Stimulated activated CD8-positive, alpha-beta memory T cell treated with anti-CD3 and anti-CD28 coated beads, Interleukin-2, amount 100 ng/mL, for 1 hour (primary cell): Measurements from ENCODE around the gene CASKIN2.
"Not testable (repeated sequence)": the region's sequence is repeated elsewhere in the genome, so short reads cannot be mapped to it uniquely, and the experiment has no call there.

ENCODE experiments used
- DNase-seq, 2 donors: peaks; one replicate each; pipeline ENCODE4 v3.0.0-alpha.2; 2020; ENCODE audit warnings: low read depth in 2 of 2

CASKIN2 gene

DNA sequence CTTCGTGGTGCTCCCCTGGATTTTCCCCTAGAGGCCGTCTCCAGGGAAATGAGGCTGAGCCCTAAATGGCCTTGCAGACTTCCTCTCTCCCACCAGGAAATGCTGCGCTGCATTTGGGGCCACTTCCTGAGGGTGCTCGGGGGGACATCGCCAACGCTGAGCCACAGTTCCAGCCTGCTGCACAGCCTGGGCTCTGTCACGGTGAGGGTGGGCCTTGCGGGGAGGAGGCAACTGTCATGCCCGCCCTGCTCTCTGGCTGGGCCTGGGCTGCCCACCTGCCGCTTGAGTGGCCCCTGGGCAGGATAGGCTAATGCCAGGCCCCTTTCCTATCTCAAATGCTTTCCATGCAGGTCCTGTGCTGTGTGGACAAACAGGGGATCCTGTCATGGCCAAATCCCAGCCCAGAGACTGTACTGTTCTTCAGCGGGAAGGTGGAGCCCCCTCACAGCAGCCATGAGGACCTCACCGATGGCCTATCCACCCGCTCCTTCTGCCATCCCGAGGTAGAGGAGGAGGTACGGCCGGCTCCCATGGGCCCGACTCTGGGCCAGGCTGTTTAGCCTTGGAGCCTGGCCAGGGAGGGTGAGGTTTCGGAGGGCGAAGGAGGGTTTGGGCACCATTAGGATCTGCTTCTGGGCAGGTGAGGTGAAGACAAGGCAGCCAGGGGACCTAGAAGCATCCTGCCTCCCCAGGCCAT is 24.2 kb downstream of the CASKIN2 start:
- no peak for DNase-seq

DNA sequence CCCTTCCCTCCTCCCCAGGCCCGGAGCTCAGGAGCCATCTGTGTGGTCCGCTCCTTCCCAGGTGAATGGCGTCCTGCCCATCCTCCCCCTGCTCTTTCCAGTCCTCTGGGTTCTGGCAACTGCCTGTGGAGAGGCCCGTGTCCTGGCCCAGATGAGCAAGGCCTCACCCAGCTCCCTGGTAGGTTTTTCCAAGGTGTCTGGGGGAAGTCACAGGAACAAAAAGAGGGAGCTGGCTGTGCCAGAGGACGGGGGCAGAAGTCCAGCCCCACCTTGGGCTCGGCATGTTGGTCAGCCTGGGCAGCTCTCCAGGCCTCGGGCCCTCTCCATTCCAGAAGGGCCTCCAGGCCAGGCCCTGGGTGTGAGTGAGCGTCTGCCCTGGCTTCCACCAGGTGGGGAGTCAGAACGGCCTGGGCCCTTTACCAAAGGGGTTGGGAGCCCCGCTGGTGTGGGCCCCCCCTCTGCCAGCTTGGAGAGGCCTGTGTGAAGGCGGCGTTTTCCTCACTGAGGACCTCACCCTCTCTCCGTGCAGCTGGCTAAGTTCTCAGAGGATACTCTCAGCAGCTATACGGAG is 25.1 kb downstream of the CASKIN2 start:
- DNase-seq: no peak

DNA sequence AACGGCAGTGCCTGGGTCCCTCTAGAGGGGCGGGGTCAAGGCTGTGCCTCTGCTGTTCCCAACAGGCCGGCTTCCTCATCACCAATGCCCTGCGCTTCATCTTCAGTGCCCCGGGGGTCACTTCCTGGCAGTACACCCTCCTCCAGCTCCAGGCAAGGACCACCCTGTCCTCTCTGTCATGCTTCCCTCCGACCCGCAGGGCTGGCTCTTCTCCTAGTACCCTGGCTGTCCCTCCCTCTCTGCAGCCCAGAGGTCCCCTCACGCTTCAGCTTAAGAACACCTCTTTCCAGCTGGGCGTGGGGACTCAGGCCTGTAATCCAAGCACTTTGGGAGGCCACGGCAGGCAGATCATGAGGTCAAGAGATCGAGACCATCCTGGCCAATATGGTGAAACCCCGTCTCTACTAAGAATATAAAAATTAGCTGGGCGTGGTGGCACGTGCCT is 25.8 kb downstream of the CASKIN2 start:
- DNase-seq: no peak

DNA sequence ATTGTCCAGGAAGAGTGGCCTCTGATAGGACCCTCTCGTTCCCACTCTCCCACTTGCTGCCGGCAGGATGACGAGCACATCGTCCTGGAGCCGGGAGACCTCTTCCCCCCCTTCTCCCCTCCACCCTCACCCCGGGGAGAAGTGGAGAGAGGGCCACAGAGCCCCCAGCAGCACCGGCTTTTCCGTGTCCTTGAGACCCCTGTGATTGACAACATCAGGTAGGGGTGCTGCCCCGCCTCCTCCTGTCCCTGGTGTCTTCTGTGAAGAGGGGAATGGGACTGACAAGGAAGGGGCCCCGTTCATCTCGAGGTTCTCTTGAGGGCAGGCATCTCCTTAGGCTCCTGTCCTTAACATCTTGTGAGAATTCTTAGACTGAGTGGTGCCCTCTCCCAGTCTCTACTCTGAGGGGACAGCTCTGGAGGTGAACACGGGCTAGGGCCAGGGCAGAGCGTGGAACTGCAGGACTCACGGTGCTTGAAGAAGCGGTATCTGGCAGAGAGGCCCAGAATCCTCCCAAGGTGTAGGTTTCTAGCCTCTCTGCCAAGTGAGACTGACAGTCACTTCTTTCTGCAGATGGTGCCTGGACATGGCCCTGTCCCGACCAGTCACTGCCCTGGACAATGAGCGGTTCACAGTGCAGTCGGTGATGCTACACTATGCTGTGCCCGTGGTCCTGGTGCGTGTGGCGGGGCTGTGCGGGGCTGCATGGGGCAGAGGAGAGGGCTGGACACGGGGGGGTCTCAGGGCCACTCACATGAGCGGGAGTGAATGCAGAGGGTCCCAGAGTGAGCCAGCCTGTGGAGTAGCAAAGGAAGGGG is 26.4 kb downstream of the CASKIN2 start:
- DNase-seq: no peak

DNA sequence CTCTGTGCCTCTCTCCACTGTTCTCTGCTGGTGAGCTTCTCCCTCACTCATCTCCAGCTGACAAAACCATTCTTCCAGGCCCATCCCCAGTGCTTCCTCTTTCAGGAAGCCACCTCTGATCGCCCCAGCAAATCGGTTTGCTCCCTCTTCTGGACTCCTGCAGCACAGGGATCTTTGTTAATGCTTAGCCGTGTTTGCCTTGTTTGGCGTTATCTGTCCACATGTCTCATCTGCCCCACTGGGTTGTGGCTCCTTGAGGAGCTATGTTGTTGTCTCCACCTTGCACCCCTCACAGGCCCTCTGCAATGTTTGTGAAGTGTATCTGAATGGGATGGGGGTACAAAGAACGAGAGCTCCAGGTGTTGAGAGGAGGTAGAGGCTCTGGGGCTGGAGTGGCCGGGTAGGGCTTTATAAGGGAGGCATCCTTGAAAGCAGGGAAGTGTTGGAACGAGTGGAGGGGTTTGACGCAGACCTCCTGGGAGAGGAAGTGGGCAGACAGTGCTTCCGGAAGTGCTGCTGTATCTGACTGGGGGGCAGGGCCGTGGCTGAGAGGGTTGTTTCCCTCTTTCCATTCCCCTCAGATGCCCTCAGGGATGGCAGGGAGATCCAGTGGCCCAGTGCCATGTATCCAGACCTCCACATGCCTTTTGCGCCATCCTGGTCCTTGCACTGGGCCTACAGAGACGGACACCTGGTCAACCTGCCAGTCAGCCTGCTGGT is 27.8 kb downstream of the CASKIN2 start:
- DNase-seq: peak; percentile 7 to 28

DNA sequence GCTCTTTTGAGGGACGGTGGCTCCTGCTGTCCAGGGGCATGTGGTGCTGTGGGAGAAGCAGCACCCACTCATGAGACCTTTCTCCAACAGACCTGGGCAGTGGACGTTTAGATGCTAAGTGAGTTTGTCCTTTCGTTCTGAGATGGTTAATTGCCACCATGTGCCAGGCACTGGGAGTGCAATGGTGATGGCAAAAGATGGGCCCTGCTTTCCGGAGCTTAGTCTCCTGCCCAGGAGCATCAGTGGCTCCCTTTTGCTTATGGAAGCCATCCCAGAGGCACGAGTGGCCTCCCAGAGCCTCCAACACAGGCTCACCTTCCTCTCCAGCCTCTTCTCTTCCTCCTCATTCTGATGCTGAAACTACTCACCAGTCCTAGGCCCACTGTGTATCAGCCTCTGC is 28.4 kb downstream of the CASKIN2 start:
- no peak for DNase-seq

DNA sequence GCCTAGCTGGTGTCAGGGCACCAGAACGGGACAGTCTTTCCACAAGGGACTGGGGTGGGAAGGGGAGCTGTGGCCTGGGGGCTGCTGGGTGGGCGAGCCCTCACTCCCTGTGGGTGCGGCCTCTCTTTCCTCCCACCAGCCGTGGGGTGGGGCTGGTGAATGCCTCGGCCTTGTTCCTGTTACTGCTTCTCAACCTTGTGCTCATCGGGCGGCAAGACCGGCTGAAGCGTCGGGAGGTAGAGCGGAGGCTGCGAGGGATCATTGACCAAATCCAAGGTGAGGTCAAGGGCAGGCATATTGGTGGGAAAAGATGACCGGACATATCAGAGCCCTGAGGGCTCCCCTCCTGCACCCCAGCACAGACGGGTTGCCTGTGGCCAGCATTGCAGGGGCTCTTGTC is 29.2 kb downstream of the CASKIN2 start:
- no peak for DNase-seq

DNA sequence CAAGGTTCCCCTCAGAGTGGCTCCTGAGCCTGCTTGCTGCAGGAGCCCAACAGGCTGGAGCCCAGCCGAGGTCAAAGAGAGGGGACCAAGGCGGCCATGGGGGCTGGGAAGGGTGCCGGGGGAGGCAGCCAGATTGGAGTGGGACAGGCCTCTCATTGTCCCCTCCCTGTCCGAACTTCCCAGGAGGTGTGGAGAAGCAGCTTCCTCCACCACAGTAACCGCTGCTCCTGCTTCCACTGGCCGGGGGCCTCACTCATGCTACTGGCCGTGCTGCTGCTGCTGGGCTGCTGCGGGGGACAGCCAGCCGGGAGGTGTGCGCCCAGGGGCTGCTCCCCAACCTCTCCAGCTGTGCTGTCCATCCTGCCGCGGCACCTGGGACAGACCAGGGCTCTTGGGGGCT is 29.6 kb downstream of the CASKIN2 start:
- no peak for DNase-seq

DNA sequence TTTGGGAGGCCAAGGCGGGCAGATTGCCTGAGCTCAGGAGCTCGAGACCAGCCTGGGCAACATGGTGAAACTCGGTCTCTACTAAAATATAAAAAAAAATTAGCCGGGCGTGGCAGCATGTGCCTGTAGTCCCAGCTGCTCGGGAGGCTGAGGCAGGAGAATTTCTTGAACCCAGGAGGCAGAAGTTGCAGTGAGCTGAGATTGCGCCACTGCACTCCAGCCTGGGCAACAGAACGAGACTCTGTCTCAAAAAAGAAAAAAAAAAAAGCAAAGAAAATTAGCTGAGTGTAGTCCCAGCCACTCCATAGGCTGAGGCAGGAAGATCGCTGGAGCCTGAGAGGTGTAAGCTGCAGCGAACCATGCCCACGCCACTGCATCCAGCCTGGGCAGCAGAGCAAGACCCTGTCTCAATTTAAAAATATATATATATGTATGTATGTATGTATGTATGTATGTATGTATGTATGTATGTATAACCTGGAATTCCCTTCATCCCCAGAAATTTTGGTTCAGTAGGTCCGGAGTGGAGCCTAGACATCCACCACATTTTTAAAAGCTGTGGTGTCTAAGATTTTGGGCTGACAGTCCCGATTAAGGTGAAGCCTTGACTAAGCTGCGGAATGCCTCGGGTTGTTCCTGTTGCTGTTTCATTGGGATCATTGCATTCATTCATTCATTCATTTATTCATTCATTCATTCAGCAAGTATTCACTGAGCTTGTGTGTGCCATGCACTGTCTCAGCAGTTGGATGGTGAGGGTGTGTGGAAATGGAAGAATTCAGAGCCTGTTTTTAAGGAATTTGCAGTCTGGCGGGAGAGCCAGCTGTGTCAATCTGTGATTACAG is 33.0 kb downstream of the CASKIN2 start:
- no peak for DNase-seq

DNA sequence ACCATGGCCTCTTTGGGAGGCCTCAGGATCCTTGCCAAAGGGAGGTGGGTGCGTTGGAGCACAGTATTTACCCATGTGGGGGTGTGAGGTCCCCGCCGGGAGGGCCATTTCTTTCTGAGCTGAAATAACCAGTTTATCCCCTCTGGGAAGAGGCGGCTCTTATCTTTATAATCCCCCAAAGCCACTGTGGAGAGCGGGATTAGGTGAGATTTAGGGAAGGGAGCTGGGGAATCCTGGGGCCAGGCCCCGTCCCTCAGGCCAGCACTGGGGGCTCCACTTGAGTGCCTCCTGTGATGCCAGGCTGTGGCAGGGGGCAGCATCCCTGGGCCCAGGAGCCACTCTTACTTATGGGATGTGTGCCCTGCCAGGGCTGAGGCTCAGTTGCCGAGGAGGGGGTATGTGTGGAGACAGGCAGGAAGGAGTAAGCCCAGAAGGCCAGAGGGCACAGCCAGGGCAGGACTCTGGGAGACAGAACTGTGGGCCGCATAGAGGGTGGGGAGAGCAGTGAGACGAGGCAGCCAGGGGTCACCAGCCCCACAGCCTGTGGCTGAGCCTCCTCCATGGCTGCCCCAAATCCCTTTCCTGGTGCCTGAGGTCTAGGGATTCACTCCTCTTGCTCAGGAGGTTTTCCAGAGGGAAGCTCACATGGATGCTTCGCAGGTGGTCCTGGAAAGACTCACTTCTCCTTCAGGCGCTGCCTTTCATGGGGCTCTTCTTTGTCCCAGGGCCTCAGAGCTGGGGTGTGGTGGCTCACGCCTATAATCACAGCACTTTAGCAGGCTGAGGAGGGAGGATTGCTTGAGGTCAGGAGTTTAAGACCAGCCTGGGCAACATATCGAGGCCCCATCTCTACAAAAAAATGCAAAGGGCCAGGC is 33.9 kb downstream of the CASKIN2 start:
- no peak for DNase-seq

DNA sequence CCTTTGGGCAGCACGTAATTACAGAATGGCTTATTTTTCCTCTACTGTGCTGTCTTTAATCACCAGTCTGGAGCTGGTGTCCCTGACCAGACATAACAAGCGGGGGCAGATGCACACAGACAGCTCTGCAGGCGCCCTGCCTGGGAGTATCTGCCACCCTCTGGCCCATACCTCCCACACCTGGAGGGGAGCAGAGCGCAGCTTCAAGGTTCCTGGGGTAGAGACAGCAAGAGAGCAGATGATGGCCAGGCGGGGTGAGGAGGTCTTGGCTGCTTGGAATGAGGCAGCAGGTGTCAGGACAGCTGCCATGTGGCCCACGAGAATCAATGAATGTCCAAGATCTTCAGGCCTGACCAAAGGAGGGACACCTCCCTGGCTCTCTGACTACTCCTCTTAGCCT is 35.1 kb downstream of the CASKIN2 start:
- DNase-seq: no peak

DNA sequence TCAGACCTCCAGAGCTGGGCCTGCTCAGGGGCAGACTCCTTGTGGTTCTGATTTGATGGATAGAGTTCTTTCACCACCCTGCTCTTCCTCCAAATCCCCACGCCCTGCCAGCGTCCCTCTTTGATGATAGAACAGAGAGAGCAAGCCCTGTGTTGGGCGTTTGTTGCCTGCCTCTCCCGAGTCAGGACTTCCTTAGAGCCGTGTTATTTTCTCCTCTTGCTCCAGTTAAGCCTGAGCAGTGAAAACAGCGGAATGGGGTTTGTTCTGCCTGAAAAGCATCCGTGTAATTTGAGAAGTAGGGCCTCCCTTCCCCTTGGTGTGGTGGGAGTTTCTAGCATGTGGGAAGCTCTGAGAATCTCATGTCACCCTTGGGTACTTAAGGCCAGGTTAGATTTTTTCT is 36.8 kb downstream of the CASKIN2 start:
- no peak for DNase-seq

DNA sequence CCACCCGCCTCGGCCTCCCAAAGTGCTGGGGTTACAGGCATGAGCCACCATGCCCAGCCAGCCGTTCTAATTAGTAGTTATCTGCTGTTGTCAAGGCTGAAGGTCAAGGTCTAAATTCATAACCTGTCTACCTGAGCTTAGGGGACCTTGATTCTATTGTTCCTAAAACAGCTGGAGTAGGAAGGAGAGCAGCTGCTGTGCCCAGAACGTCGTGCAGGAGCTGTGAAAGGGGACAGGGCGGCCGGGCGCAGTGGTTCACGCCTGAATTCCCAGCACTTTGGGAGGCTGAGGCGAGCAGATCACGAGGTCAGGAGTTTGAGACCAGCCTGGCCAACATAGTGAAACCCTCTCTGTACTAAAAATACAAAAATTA is 37.9 kb downstream of the CASKIN2 start:
- DNase-seq: not testable (repeated sequence)

DNA sequence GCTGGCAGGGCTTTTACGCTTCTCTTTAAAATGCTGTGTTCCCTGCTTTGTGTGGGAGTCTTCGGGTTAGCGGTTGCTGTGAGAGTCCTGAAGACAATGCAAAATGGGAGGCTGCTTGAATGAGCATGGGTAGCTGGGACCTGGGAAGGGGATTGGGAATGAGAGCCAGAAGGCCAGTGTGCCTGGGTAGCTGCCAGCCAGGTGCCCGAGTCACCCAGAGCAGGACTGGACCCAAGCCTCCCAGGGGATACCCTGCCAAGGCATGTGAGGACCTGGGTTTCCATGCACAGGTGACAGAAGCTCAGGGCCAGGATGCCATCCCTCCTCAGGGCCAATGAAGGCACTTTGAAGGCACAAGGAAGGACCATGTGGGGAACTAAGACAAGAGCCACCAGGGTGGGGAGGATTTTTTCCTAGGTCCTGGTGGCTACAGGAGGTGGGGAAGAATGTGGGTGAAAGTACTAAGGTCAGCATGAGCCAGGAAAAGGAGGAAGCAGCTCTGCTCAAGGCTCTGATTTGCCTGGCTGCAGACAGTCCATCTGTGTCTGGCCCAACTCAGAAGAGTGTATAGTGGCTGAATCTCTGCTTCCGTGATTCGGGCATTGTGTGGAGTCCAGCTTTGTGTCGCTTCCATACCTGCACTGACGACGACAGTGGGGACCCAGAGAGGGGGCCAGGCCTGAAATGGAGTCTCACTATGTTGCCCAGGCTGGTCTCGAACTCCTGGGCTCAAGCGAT is 38.4 kb downstream of the CASKIN2 start:
- no peak for DNase-seq

DNA sequence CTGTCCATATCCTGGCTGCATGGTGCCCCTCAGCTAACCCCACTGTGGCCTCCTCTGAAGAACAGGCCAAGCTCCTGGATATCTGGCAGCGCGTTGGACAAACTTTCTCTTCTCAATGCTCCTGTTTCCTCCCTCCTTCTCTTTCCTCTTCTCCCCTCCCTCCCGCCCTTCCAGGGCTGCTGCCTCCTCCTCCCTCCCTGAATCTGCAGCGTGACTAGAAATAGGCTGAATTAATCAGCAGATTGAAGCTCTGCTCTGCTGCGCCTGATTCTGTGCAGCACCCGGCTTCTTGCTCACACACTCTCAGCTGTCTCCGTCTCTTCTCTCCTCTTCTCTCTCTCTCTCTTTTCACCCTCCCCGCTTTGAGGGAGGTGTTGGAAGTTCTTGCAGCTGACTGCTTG is 39.1 kb downstream of the CASKIN2 start:
- no peak for DNase-seq

DNA sequence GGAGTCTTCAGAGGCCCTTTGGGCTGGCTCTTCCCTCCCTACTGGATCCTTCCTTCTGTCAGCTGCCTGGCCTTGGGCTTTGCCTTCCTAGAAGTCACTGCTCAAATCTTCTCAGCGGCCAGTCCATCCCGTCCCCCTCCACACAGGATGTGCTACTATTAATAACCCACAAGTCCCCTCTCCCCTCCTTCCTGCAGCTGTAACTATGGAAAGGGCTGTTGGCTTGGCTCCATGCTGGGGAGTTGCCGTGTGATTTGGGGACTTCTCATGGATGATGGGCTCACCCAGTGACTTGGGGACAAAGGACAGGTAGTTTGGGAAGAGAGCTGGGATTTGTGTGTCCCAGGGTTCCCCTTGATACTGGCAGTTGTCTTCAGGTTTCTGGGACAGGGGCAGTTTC is 39.5 kb downstream of the CASKIN2 start:
- DNase-seq: no peak

DNA sequence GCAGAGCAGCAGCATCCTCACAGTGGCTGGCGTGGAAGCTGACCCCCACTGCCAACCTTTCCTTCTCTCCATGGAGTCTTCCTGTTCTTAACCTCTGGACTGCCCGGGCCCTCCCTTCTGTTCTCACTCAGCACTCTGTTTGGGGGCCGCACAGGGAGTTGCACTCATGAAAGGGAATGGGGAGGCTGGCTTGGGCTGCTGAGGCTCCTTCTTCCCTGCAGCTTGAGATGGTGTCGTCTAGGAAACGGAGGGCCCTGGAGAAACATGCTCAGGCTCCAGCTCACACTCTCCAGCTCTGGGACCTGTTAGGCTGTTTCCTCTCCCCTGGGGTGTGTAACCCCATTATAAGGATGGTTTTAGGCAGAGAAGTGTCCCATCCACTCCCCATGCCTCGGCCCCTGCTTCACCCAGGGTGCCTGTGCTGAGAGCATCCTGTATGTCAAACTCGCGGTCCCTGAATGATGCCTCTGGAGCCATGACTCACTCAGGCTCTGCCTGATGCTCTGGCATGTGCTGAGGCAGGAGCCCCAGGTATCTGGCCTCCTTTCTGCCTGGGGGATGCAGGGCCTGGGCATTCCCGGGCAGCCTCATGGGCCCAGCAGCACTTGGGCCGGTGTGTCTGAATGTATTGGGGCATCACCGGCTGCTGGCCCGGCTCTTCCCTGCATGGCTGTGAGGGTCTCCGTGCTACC is 40.0 kb downstream of the CASKIN2 start:
- no peak for DNase-seq

DNA sequence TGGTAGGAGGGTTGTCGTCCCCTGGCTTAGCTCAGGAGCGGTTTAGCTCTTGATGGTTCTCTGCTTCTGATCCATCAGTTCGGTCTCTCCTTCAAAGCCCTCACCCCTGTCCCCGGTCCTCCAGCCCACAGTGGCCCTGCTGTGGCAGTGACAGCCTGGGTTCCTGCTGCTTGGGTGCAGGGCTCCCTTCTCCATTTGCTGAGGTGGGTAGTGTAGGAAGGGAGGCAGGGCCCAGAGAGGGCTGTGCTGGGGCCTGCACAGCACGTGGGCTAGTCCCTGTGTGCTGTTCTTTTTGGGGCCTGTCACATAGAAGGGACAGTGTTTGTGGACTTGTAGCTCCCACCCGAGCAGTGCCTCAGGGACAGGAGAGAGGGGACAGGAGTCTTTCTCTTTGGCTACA is 40.6 kb downstream of the CASKIN2 start:
- DNase-seq: no peak

DNA sequence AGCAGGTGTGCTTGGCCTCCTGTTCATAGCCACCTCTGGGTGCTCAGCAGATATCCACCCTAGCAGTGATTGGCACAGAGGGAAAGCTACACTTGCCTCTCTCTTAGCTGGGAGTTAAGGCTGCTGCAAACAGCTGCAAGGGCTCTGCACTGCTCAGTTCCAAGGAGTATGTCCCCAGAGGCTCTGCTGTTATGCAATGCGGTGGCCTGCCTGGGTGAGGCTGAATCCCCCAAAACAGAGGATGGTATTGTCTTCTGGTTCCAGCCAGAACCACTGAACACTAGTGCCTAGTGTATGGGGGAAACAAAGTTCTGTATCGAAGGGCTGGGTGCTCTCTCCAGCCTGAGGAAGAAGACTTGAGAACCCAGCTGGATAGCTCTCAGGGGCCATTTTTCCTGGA is 42.1 kb downstream of the CASKIN2 start:
- no peak for DNase-seq
